IMR-90 (cell line): ENCODE measurements around the gene RPS27. TPM values are rescaled to one million over a fixed set of nuclear protein-coding genes. Genes with fewer than 3 reads are reported as not detected.

ENCODE experiments used
- FOS ChIP-seq: fragments of 150-350 bp; IDR thresholded peaks from 2 replicates; pipeline ENCODE4 v1.6.1; 2016; ENCODE audit warnings: low read depth, low read length
- MAFK ChIP-seq: IDR thresholded peaks from 2 replicates; pipeline ENCODE4 v1.6.1; 2012; ENCODE audit warnings: low read depth, low read length, improper control_type of control experiment
- POLR2A ChIP-seq: IDR thresholded peaks from 2 replicates; pipeline ENCODE4 v1.6.1; 2012; ENCODE audit warnings: mild to moderate bottlenecking, low read depth, low read length
- polyA plus RNA-seq, 3 experiments: library from polyadenylated mRNA; depleted of rRNA; stranded (reverse); fragments of >200 nt; gene quantifications; 2 replicates each; pipeline ENCODE4 v1.2.3, GENCODE V29; 2012; ENCODE audit warnings: low replicate concordance in 1 of 3
- total RNA-seq: library from RNA; depleted of rRNA; stranded (reverse); fragments of >200 nt; gene quantifications from 2 replicates; pipeline ENCODE4 v1.2.3, GENCODE V29; 2012
- TF ChIP-seq, protein P1 (sequence below): fragments of 150-350 bp; IDR thresholded peaks from 2 replicates; pipeline ENCODE4 v1.6.1; 2016; ENCODE audit warnings: low read depth, mild to moderate bottlenecking, low read length, moderate library complexity, borderline replicate concordance

RPS27 gene
- total and polyA plus RNA-seq, 2 of the 4 experiments (the other 2 are of a cell fraction), result 320 to 6,236 TPM

DNA sequence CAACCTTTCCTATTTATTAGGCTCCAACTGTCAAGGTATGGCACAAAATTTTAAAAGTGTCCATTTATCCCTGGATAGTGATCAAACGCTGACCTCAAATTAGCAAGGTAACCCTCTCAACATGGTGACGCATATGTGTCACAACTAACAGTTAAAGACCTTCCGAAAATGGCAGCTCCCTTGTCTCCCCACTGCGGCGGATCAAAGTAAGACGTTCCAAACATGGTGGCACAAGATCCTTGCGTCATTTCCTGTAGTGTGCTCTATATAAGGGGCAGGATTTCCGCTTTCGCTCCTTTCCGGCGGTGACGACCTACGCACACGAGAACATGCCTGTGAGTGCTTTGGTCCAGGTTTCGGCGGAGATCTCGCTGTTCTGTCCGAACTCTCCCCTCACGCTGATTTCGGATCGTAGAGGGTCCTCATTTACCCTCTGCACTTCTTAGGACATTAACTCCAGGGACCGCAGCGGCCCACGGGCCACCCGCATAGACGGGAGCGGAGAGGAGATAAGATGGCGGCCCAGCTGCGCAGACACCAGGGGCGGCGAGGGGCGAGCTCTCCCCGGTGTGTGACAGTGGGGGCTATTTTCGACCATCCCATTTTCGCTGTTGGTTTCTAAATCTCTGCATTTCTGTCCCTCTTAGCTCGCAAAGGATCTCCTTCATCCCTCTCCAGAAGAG lies at the start of gene RPS27 (continued):
- TF ChIP-seq MAFK, result no peak
- peak; percentile 47; the same call in 1 of the 2 replicates for TF ChIP-seq FOS
- TF ChIP-seq, protein P1, sequence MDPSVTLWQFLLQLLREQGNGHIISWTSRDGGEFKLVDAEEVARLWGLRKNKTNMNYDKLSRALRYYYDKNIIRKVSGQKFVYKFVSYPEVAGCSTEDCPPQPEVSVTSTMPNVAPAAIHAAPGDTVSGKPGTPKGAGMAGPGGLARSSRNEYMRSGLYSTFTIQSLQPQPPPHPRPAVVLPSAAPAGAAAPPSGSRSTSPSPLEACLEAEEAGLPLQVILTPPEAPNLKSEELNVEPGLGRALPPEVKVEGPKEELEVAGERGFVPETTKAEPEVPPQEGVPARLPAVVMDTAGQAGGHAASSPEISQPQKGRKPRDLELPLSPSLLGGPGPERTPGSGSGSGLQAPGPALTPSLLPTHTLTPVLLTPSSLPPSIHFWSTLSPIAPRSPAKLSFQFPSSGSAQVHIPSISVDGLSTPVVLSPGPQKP, result 0 out of 2 replicates have a peak, but pooled peaks have one; percentile 30
- TF ChIP-seq POLR2A, result peak; percentile 100
